GM12801 (cell line): ENCODE data around the gene TRMT1.

Experiments
- CTCF ChIP-seq: IDR thresholded peaks from one replicate; pipeline ENCODE4 v1.5.1; 2011; ENCODE audit warnings: control low read depth; ENCODE audit not compliant: insufficient read length; ENCODE audit errors: extremely low read depth

Gene TRMT1

GRCh38 chr19:13118424-13119193 lies 2.1 kb upstream of the TRMT1 start:
- TF ChIP-seq CTCF, result no peak

- TF ChIP-seq CTCF, result no peak
Observed at GRCh38 chr19:13117772-13118423, 1.4 kb upstream of the TRMT1 start, which contains the start of gene NACC1. TSS of gene NACC1 (plus strand) at chr19:13118264. CDS start at chr19:13135208, 16,944 bp downstream.

- TF ChIP-seq CTCF, result no peak
Observed at GRCh38 chr19:13117176-13117771, 734 bp upstream of the TRMT1 start.

GRCh38 chr19:13115936-13116281 lies 631 bp downstream of the TRMT1 start:
- no peak for TF ChIP-seq CTCF

- TF ChIP-seq CTCF, result no peak
Observed at GRCh38 chr19:13112555-13112954, 4.0 kb downstream of the TRMT1 start.

- TF ChIP-seq CTCF, result no peak
Observed at GRCh38 chr19:13110099-13110610, 6.4 kb downstream of the TRMT1 start.

- no peak for TF ChIP-seq CTCF
Observed at GRCh38 chr19:13109361-13110098, 7.0 kb downstream of the TRMT1 start.
